COLO829 (cell line): Measurements from ENCODE around the gene DHX36.

ENCODE experiments used
- DNase-seq: peaks from one replicate; pipeline ENCODE4 v3.0.0; 2012; ENCODE audit warnings: low spot score

The DHX36 gene

DNA sequence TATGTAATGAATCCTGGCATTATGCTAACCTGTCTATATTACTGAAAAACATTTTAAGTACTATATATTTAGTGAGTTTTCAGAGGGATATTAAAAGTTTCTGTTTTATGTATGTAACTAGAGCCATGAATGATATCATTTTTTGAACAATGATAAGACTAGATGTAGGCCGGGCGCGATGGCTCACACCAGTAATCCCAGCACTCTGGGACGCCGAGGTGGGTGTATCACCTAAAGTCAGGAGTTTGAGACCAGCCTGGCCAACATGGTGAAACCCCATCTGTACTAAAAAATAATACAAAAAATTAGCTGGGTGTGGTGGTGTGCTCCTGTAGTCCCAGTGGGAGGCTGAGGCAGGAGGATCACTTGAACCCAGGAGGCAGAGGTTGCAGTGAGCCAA, 34.1 kb downstream of the DHX36 start:
- DNase-seq, result no peak

GRCh38 chr3:154285221-154285620, 39.1 kb downstream of the DHX36 start:
- no peak for DNase-seq

GRCh38 chr3:154280161-154280560, 44.1 kb downstream of the DHX36 start:
- no peak for DNase-seq

- DNase-seq, result no peak
Measured at GRCh38 chr3:154275965-154276364, 48.3 kb downstream of the DHX36 start.

DNA sequence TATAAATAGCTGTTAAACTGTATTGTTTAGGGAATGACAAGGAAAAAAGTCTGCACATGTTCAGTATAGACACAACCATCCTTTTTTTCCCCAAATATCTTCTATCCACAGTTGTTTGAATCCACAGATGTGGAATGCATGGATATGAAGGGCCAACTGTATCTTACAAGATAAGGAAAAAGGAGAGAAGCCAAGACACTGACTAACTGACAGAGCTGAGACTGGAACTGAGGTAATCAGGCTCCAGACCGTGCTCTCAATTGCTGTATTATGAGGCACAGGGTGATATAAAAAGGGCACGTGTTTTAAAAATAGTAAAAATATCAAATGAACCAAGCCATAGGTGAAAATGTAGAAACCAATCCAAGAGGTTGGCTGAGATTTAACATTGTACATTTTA, 49.0 kb downstream of the DHX36 start:
- no peak for DNase-seq

GRCh38 chr3:154274348-154274747, 49.9 kb downstream of the DHX36 start:
- no peak for DNase-seq

DNA sequence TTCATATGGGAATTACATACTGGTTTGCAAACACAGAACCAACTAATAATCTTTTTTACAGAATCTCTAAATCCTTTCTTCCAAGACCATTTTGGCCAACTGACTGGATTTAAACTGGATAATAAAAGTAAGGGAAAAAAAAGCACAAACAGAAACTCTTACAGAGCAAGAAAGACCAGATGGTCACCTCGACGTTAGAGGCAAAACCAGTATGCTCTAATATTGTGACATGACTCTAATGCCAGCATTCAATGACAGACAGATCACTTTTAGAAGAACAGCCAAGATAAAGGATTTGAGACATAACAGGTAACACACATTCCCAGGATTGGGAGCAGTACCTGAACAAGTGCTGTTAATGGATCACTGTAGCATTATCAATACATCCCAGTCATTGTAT, 50.9 kb downstream of the DHX36 start:
- DNase-seq, result no peak

DNA sequence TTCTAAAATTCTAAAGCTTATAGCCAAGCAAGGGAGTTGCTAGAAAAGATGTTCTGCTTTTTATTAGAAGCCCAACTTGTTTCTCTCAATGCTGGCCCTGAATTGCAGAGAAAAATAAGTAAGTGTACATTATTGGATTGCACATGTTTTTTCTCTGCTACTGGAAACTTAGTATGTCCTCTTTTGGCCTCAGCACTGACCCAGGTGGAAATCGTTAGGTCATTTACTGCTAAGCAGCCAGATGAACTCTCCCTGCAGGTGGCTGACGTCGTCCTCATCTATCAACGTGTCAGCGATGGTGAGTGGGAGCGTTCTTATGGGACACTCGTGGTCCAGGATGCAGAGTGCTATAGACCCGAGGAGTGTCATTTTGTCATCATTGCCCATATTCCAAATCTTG, 69.8 kb downstream of the DHX36 start:
- no peak for DNase-seq

DNA sequence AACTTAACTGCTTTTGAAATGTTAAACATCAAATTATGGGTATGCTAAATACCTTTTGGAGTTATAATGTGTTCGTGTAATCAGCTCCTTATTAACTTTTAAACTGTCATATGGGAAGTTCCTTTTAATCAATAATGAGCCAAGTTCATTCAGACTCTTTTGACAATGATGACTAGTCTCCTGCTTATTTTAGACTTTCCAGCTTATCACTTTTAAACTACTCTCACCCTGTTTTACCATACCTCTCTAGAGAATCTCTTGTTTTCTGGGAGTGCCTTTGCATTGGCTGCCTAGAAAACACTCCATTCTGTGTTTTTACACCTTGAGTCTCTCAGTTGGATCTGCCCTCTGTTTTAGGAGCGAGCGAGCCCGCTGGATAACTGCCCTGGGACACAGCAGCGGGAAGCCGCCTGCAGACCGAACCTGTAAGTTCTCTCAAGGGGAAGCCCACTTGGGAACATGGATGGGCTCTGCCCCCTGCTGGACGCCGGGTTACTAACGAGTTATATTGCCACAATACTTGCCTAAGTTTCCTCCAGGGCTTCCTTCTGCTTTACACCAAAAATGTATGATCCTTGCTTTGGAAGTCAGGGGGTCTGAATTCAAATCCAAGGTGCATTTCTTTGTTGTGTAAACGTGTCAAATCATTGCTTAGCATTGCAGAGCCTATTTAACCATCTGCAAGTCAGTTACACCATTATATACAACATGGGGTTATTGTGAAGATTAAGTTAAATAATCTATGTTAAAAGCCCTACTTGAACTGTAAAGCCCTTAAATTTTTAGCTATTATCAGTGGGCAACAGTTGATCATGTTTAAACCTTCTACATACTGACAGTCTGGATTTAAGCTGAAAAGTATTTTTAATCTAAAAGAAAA, 71.3 kb downstream of the DHX36 start:
- DNase-seq, result peak; percentile 88

DNA sequence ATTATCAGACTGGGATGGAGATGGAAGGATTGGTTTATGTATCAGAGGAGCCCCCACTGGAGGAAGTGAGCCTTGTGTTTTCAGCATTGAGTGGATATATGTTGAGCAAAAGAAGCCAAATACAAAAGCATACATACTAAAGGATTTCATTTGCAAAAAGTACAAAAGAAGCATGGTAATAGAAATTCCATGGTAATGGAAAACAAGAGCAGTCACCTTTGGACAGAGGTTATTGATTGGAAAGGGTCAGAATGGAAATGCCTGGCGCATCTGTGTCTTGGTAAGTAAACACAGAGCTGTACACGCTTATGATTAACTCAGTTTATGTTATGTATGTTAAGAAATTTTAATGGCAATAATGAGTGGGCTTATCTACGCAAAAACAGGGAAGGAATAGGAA, 72.7 kb downstream of the DHX36 start:
- no peak for DNase-seq

DNA sequence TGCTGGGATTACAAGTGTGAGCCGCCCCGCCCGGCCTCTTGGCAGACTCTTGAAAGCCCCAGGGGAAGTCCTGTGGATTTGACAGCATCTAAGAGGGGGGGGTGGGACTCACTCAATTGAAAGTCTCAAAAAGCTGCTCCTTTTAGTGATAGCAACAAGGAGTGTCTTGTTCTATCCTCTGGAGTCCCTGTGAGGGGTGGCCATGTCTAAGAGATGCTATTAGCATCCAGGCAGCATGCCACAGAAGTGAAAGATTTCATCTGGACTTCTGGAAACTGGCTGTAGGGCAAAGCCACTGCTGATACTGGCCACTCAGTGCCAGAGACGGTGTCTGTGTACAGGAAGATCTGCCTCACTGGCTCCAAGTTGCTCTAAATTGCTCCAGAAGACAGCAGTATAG, 74.0 kb downstream of the DHX36 start:
- no peak for DNase-seq

GRCh38 chr3:154247806-154248415, 76.4 kb downstream of the DHX36 start:
- DNase-seq, result no peak

DNA sequence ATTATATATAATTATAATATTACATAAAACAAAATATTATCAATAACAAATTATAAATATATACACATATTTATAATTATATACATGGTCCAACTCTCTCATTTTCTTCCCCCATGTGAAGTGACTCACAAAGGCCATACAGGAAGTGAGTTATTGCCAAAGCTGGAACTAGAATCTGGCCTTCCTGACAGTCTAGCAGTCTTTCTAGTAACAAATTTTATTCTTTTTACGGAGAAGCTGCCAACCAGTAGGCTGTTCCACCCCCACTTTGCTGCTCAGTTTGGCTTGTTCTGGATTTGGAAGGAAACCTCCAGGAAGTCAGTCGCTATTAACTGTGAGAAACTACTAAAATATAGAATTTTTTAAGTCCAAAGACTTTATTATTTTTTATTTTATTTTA, 79.6 kb downstream of the DHX36 start:
- DNase-seq, result no peak

DNA sequence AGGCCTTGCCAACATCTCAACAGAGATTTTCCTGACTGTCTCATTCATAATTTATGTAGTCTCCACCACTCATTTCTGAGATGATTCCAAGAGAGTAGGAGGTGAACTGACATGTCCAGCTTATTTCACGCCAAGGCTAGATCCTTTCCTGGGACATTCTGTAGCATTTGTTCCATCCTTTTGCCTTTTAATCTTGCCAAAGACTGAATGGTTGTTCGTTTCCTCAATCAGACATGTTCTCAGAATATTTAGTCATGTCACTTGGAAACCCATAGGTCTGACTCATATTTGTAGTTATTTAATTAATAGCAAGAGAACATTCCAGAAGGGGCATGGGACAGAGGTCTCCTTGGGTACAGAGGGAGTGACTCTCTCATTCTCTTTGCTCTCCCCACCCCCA, 80.9 kb downstream of the DHX36 start:
- peak; percentile 63 for DNase-seq

DNA sequence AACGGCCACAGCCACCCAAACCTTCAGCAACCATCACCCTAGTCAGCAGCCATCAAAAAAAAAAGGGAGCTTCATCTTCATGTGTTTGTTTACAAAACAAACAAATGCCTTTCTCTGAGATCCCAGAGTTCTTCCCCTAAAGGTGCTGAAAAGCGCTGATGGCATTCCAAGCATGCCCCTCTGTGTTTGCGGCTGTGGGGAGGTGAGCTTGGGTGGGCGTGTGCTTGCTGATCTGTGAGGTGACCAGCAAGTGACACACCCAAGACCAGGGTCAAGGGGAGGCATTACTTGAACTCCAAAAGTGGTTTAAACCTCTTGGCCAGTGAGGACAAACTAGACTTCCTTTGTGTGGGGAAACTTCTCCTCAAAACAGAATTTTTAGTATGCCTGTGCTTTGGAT, 81.5 kb downstream of the DHX36 start:
- no peak for DNase-seq

DNA sequence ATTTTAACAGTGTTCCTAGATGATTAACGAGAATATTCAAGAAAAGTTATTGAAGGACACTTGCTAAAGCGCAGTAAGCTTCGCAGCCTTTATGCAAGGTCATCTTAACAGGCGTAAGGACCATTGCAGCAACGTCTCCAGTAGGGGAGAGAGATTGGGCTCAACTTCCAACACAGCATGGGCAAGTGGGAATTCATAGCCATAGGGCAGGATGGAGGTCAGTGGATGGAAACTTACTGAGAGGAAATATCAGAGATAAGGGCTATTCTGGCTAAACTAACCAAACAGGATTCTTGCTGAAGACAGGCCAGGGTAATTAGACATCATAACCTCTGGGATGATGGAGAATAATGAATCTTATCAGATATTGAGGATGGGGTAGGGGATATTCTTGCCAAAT, 82.8 kb downstream of the DHX36 start:
- no peak for DNase-seq

GRCh38 chr3:154240235-154240634, 84.1 kb downstream of the DHX36 start:
- peak; percentile 88 for DNase-seq

- no peak for DNase-seq
Measured at GRCh38 chr3:154236331-154236730, 88.0 kb downstream of the DHX36 start.

GRCh38 chr3:154235330-154235729, 89.0 kb downstream of the DHX36 start:
- DNase-seq, result no peak

- no peak for DNase-seq
Measured at GRCh38 chr3:154229217-154229590, 95.1 kb downstream of the DHX36 start.

DNA sequence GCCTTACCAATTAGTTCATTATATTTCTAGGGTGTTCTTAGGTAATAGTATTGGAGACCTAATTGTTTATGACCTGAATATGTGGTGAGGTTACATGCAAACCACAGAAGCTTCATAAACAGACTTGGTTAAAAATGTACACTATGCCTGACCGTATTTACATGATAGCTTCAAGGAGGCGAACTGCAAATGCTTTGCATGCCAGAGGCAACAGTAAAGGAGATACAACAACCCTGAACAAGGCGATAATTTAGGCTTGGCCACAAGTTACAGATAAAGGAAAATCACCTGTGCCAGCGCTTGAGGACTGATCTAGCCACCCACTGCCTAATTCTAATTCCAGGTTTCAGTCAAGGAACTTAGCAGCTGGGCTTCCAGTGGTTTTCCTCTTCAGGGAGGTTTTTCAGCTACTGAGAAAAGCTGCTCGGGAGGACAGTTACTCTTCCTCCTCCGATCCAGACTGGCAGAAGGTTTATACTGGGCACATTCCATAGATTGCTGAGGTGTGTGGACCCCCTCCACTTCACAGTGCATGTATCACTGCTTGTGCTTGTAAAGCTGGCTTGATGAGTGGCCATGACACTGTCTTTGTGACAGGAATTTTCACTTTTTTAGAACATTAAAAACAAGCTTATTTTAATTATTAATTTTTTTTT, 95.6 kb downstream of the DHX36 start:
- DNase-seq, result no peak

GRCh38 chr3:154227531-154227930, 96.8 kb downstream of the DHX36 start:
- DNase-seq, result no peak

DNA sequence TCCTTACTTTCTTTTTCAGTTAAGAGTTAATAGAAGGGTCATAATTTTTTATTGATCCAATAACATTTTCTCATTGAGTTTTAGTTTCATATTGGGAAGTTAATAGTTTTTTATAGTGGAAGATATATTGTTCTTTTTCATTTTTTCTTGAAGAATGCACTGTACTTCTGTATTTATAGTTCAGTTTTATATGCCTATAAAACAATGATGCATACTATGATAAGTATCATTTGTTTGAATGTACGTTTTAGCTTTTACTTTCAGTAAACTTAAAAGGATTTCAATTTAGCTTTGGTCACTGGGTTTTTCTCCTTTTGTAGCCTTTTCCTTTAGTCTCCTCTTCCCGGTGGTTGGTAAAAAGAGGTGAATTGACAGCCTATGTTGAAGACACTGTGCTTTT, 98.8 kb downstream of the DHX36 start:
- DNase-seq, result no peak
